Measurements from ENCODE around the gene DHX9. TPM values are rescaled to one million over a fixed set of nuclear protein-coding genes. Genes with fewer than 3 reads are reported as not detected.

Gene DHX9
- total and polyA plus RNA-seq, 2 experiments from 2014 or later, result 151 to 262 TPM

- H3K4me3 ChIP-seq, result no peak overlapping the region
- Mint-ChIP-seq H3K27me3 (ENCODE audit: insufficient read depth, low read depth, poor library complexity) (no peaks in the 10 kb centered on the region), H3K4me3 (no peak overlapping the region), H3K36me3 (ENCODE audit: low read depth) (peaks cover 9% of the 10 kb centered on the region; the same call in 2 of the 3 replicates), H3K27ac (peak overlapping the region; percentile 3), H3K9me3 (peaks cover 9% of the 10 kb centered on the region; the same call in 1 of the 3 replicates), H3K4me1 (peaks cover 15% of the 10 kb centered on the region)
- ATAC-seq (peak; percentile 30; the same call in 2 of the 3 replicates), DNase-seq (ENCODE audit: low spot score) (peak; percentile 21)
- H3K36me3 ChIP-seq (ENCODE audit: insufficient read depth), result no peaks in the 10 kb centered on the region
- peaks cover 14% of the 10 kb centered on the region; the same call in 1 of the 2 replicates for H3K4me1 ChIP-seq (ENCODE audit: insufficient read depth)
- H3K9me2 ChIP-seq (ENCODE audit: insufficient read depth), result no peaks in the 10 kb centered on the region
- H3K27ac ChIP-seq (ENCODE audit: low read depth), result no peak overlapping the region
- peak overlapping the region; percentile 90 for H2AFZ ChIP-seq
- no peaks in the 10 kb centered on the region for H4K20me1 ChIP-seq (replicated peaks; ENCODE audit: insufficient read depth)
- no peaks in the 10 kb centered on the region for H3K27me3 ChIP-seq (ENCODE audit: insufficient read depth)
- TF ChIP-seq STAT1 (IDR thresholded peaks at IDR 0.05; ENCODE audit: unreplicated experiment) (no peak), CTCF (conservative IDR thresholded peaks at IDR 0.05; ENCODE audit: low read depth in 2 of 2) (no peak), ZNF462 (CRISPR knock-in tag; IDR thresholded peaks at IDR 0.05) (no peak)
- no peaks in the 10 kb centered on the region for H3K79me2 ChIP-seq (replicated peaks; ENCODE audit: insufficient read depth)
- no peaks in the 10 kb centered on the region for H3F3A ChIP-seq (replicated peaks; ENCODE audit: low read depth)
- H3K4me2 ChIP-seq, result no peak overlapping the region
These were observed 70.4 kb downstream of the DHX9 start for GRCh38 chr1:182909578-182909977.

- Mint-ChIP-seq H3K27me3 (ENCODE audit: insufficient read depth, low read depth, poor library complexity) (no peaks in the 10 kb centered on the region), H3K27ac (peak overlapping the region; percentile 48), H3K9me3 (peaks cover 9% of the 10 kb centered on the region; the same call in 1 of the 3 replicates), H3K4me1 (peaks cover 15% of the 10 kb centered on the region), H3K36me3 (ENCODE audit: low read depth) (peaks cover 9% of the 10 kb centered on the region; the same call in 2 of the 3 replicates), H3K4me3 (no peak overlapping the region)
- Histone ChIP-seq H3K27ac (ENCODE audit: low read depth) (no peak overlapping the region), H3K4me1 (ENCODE audit: insufficient read depth) (peaks cover 14% of the 10 kb centered on the region; the same call in 1 of the 2 replicates), H4K20me1 (replicated peaks; ENCODE audit: insufficient read depth) (no peaks in the 10 kb centered on the region), H3F3A (replicated peaks; ENCODE audit: low read depth) (no peaks in the 10 kb centered on the region), H3K4me2 (no peak overlapping the region), H3K4me3 (no peak overlapping the region), H3K36me3 (ENCODE audit: insufficient read depth) (no peaks in the 10 kb centered on the region), H3K9me2 (ENCODE audit: insufficient read depth) (no peaks in the 10 kb centered on the region), H3K79me2 (replicated peaks; ENCODE audit: insufficient read depth) (no peaks in the 10 kb centered on the region), H2AFZ (peak overlapping the region; percentile 90), H3K27me3 (ENCODE audit: insufficient read depth) (no peaks in the 10 kb centered on the region)
- ATAC-seq, result peak; percentile 98
- DNase-seq (ENCODE audit: low spot score), result peak; percentile 77
- TF ChIP-seq JUNB (IDR thresholded peaks at IDR 0.05; ENCODE audit: unreplicated experiment), result no peak
- TF ChIP-seq ZNF114 (CRISPR knock-in tag; IDR thresholded peaks at IDR 0.05), result 0 out of 2 replicates have a peak, but pooled peaks have one; percentile 36
- TF ChIP-seq CTCF (conservative IDR thresholded peaks at IDR 0.05; ENCODE audit: low read depth in 2 of 2), result peak; percentile 40 to 56
These were observed 71.0 kb downstream of the DHX9 start for GRCh38 chr1:182910143-182910542.
